NB4 (cell line): Measurements from ENCODE around the gene NWD2.

Source experiments
- MYC ChIP-seq: IDR thresholded peaks from 2 replicates; pipeline ENCODE4 v1.6.1; 2011; ENCODE audit warnings: low read depth, low read length
- POLR2A ChIP-seq: IDR thresholded peaks from 2 replicates; pipeline ENCODE4 v1.6.1; 2011; ENCODE audit warnings: mild to moderate bottlenecking; ENCODE audit not compliant: insufficient read length; ENCODE audit errors: extremely low read depth
- TF ChIP-seq, protein P1 (sequence below): IDR thresholded peaks from one replicate; pipeline ENCODE4 v1.5.1; 2012; ENCODE audit warnings: low read depth, low read length
- TF ChIP-seq, protein P2 (sequence below): IDR thresholded peaks from 2 replicates; pipeline ENCODE4 v1.6.1; 2011; ENCODE audit warnings: low read depth, low read length

DNA sequence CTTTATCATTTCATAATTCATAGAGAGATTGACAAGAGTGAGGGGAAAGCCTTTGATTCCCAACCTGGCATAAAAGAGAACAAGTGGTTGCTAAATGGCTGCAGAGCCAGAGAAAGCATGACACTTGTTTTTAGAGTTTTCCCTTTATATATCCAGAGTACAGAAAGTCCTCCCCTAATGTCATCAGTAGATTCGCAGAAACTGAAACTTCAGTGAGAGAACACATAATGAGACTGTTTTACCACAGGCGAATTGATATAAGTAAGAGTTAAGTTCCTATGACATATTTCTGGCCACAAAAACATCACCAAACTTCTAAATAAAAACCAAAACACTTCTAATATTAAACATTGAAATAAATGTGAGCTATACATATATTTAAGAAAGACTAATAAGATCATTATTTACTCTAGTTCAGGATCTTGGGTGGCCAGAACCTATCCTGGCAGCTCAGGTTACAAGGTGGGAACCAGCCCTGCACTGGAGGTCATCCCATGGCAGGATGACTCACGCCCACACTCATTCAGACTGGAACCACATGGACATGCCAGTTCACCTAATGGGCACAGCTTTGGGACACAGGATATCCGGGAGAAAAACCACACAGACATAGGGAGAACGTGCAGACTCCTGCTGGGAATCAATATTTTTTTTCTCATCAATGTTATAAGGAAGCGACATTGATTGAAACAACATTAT, 35.5 kb downstream of the NWD2 start:
- TF ChIP-seq, protein P1, sequence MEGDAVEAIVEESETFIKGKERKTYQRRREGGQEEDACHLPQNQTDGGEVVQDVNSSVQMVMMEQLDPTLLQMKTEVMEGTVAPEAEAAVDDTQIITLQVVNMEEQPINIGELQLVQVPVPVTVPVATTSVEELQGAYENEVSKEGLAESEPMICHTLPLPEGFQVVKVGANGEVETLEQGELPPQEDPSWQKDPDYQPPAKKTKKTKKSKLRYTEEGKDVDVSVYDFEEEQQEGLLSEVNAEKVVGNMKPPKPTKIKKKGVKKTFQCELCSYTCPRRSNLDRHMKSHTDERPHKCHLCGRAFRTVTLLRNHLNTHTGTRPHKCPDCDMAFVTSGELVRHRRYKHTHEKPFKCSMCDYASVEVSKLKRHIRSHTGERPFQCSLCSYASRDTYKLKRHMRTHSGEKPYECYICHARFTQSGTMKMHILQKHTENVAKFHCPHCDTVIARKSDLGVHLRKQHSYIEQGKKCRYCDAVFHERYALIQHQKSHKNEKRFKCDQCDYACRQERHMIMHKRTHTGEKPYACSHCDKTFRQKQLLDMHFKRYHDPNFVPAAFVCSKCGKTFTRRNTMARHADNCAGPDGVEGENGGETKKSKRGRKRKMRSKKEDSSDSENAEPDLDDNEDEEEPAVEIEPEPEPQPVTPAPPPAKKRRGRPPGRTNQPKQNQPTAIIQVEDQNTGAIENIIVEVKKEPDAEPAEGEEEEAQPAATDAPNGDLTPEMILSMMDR, result no peak
- TF ChIP-seq POLR2A, result no peak
- TF ChIP-seq, protein P2, sequence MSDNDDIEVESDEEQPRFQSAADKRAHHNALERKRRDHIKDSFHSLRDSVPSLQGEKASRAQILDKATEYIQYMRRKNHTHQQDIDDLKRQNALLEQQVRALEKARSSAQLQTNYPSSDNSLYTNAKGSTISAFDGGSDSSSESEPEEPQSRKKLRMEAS, result no peak
- no peak for TF ChIP-seq MYC
